Upper lobe of right lung (tissue), 1 donor: ENCODE data around the gene RNF112. TPM values are rescaled to one million over a fixed set of nuclear protein-coding genes. Genes with fewer than 3 reads are reported as not detected.

Experiments
- ATAC-seq: fragments of 200-7000 bp; cut with Tn5 transposase; one replicate; pipeline ENCODE4 v1.9.1; 2020; ENCODE audit warnings: mild to moderate bottlenecking, moderate library complexity
- DNase-seq: peaks from one replicate; pipeline ENCODE4 v3.0.0-alpha.2; 2020
- H3K27ac ChIP-seq: fragments of 200-600 bp; one replicate; pipeline ENCODE4 v1.8.0; 2022
- H3K27me3 ChIP-seq: fragments of 200-600 bp; one replicate; pipeline ENCODE4 v1.8.0; 2022; ENCODE audit warnings: mild to moderate bottlenecking
- H3K36me3 ChIP-seq: fragments of 200-600 bp; one replicate; pipeline ENCODE4 v1.8.0; 2022
- H3K4me1 ChIP-seq: fragments of 200-600 bp; one replicate; pipeline ENCODE4 v1.8.0; 2022
- H3K4me3 ChIP-seq: fragments of 200-600 bp; one replicate; pipeline ENCODE4 v1.8.0; 2022; ENCODE audit warnings: mild to moderate bottlenecking
- H3K9me3 ChIP-seq: fragments of 200-600 bp; one replicate; pipeline ENCODE4 v1.8.0; 2022
- intact Hi-C: fragments of 100-400 bp; cut with DNase I; formaldehyde crosslinking; loops from one replicate; pipeline ENCODE4 v1.11.0; 2022
- total RNA-seq: library from RNA; stranded (reverse); fragmentation: NEBNext Ultra II Directional; extraction: Animal tissue kit (Norgen Biotek cat#: 25700); gene quantifications from one replicate; pipeline ENCODE4 v1.2.1, GENCODE V29; 2021
- TF ChIP-seq, protein P1 (sequence below): fragments of 200-600 bp; IDR thresholded peaks from one replicate; pipeline ENCODE4 v1.8.0; 2022; ENCODE audit warnings: antibody characterized with exemption
- donor health status: DM: no; HTN: yes; CAD: no; lungs with severe emphysema.

RNF112 gene
- total RNA-seq, 1 donor from 2014 or later: 1.6 TPM

DNA sequence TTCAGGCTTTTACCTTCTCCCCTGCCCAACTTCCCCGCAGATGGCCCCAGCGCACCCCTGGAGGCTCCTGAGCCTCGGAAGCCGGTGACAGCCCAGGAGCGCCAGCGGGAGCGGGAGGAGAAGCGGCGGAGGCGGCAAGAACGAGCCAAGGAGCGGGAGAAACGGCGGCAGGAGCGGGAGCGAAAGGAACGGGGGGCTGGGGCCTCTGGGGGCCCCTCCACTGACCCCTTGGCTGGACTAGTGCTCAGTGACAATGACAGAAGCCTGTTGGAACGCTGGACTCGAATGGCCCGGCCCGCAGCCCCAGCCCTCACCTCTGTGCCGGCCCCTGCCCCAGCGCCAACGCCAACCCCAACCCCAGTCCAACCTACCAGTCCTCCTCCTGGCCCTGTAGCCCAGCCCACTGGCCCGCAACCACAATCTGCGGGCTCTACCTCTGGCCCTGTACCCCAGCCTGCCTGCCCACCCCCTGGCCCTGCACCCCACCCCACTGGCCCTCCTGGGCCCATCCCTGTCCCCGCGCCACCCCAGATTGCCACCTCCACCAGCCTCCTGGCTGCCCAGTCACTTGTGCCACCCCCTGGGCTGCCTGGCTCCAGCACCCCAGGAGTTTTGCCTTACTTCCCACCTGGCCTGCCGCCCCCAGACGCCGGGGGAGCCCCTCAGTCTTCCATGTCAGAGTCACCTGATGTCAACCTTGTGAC lies 29.1 kb upstream of the RNF112 start:
- intact Hi-C loops: no loop called here
- H3K36me3 ChIP-seq: peaks cover 53% of the 10 kb centered on the region

DNA sequence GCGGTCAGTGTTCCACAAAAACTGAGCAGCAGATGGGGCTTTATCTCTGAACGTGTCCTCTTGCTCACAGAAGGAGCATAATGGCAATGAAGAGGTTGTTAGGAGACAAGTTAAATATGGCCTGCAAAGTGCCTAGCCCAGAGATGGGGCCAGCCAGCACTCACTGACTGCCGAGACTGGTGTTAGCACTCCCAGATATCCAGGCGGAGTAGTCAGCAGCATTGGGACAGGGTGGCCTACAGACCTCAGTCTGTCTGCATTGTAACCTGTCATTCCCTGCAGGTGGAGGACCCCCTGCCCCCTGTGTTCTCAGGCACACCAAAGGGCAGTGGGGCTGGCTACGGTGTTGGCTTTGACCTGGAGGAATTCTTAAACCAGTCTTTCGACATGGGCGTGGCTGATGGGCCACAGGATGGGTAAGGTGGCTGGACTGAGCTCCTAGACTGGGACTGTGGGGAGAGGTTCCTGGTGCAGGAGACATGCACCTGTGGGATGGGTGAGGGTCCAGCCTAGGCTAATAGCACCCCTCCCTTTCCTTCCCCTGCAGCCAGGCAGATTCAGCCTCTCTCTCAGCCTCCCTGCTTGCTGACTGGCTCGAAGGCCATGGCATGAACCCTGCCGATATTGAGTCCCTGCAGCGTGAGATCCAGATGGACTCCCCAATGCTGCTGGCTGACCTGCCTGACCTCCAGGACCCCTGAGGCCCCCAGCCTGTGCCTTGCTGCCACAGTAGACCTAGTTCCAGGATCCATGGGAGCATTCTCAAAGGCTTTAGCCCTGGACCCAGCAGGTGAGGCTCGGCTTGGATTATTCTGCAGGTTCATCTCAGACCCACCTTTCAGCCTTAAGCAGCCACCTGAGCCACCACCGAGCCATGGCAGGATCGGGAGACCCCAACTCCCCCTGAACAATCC lies 28.2 kb upstream of the RNF112 start:
- Histone ChIP-seq H3K27me3 (no peaks in the 10 kb centered on the region), H3K9me3 (no peaks in the 10 kb centered on the region), H3K36me3 (peaks cover 53% of the 10 kb centered on the region), H3K4me3 (no peak overlapping the region), H3K27ac (no peak overlapping the region), H3K4me1 (peaks cover 35% of the 10 kb centered on the region)
- ATAC-seq (no peak), DNase-seq (no peak)
- TF ChIP-seq, protein P1, sequence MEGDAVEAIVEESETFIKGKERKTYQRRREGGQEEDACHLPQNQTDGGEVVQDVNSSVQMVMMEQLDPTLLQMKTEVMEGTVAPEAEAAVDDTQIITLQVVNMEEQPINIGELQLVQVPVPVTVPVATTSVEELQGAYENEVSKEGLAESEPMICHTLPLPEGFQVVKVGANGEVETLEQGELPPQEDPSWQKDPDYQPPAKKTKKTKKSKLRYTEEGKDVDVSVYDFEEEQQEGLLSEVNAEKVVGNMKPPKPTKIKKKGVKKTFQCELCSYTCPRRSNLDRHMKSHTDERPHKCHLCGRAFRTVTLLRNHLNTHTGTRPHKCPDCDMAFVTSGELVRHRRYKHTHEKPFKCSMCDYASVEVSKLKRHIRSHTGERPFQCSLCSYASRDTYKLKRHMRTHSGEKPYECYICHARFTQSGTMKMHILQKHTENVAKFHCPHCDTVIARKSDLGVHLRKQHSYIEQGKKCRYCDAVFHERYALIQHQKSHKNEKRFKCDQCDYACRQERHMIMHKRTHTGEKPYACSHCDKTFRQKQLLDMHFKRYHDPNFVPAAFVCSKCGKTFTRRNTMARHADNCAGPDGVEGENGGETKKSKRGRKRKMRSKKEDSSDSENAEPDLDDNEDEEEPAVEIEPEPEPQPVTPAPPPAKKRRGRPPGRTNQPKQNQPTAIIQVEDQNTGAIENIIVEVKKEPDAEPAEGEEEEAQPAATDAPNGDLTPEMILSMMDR: no peak
- intact Hi-C loops: no loop called here

More for the DNA sequence above, 29.1 kb upstream of the RNF112 start:
- Histone ChIP-seq H3K27me3 (no peaks in the 10 kb centered on the region), H3K4me1 (peaks cover 35% of the 10 kb centered on the region), H3K9me3 (no peaks in the 10 kb centered on the region), H3K4me3 (no peak overlapping the region), H3K27ac (no peak overlapping the region)
- DNase-seq (no peak), ATAC-seq (no peak)
- TF ChIP-seq, protein P1: no peak

DNA sequence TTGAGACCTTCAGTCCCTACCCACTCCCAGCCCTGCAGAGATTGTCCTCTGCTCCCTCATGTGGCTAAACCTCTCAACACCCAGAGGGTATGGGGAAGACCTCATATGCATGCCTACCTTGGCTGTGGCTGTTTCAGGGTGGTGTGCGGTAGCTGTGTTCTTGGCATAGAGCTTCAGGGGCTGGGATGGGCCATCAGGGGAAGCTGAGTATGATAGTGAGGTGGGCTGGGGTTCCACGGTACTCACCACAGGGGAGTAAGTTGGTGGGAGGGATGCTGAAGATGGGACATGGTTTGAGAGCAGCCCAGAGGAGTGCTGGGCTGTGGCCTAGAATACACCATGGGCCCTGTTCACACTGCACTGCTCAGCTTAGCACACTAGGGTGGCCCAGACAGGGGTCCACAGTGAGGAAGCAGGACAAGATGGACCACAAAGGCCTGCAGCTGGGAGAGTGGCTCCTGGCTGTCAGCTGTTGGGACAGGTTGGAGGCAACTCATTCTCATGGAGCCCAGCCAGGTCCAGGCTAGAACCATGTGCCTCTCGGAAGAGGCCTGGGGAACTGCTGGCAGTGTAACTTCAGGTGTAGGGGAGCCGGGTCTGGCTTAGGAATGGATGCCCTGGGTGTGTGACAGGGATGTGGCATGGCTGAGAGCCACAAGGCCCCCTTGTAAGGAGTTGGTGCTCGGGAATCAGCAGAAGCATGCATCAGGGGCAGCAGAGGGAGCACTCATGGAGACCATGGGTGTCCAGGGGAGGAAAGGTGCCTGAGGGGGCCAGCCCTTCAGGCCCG lies 27.2 kb upstream of the RNF112 start:
- H3K36me3 ChIP-seq: peaks cover 53% of the 10 kb centered on the region
- H3K9me3 ChIP-seq: no peaks in the 10 kb centered on the region
- TF ChIP-seq, protein P1: no peak
- intact Hi-C loops: no loop called here
- peak overlapping the region; percentile 69 for H3K27ac ChIP-seq
- no peak for ATAC-seq
- no peaks in the 10 kb centered on the region for H3K27me3 ChIP-seq
- DNase-seq: no peak
- peaks cover 43% of the 10 kb centered on the region for H3K4me1 ChIP-seq
- no peak overlapping the region for H3K4me3 ChIP-seq

DNA sequence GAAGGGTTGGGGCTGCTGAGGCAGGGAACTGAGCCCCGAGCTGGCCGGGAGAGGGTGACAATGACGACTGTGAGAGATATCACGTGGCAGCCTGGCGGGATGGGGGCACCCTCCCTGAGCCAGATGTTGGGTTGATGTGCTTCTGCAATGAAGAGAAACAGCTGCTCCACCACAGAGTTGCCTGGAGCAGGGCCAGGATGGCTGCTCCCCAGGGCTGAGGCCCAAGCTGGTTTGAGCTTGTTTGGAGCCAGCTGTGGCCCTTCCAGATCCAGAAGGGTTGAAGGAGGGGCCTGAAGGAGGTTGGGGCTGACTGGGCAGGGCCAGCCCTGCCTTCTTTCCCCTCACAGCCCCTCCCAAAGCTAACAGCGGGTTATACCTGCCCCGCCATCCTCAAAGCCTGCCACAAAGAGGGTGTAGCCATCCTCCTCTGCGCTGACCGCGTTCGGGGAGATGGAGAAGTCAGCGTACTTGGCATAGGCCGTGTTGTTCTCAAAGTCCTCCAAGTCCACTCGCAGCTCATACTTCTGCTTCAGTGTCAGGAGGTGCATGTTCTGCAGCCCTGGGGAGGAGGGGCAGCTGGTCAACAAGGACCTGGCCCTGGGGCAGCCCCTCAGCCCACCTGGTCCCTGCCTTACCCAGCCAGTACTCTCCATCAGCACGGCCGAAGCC lies 26.2 kb upstream of the RNF112 start:
- Histone ChIP-seq H3K27ac (peak overlapping the region; percentile 89), H3K9me3 (no peaks in the 10 kb centered on the region), H3K36me3 (peaks cover 48% of the 10 kb centered on the region), H3K27me3 (no peaks in the 10 kb centered on the region), H3K4me3 (peak overlapping the region; percentile 44), H3K4me1 (peaks cover 40% of the 10 kb centered on the region)
- DNase-seq (peak; percentile 79), ATAC-seq (peak; percentile 58)
- intact Hi-C loops: no loop called here
- TF ChIP-seq, protein P1: no peak

DNA sequence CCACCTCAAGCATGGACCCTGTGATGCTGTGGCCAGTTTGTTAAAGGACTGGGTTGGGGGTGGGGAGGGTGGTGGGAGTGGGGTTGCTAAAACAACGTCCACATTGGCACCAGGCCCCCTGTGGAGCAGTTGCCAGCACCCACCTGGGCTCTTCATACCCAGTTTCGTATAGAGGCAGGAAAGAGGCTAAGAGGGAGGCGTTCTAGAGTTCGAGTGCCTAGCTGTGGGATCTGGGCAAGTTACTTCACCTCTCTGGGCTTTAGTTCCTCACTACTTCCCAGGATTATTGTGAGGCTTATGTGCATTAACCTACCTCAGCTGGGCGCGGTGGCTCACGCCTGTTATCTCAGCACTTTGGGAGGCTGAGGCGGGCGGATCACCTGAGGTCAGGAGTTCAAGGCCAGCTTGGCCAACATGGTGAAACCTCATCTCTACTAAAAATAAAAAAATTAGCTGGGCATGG lies 25.5 kb upstream of the RNF112 start:
- Histone ChIP-seq H3K9me3 (no peaks in the 10 kb centered on the region), H3K27ac (peak overlapping the region; percentile 89), H3K27me3 (no peaks in the 10 kb centered on the region), H3K36me3 (peaks cover 41% of the 10 kb centered on the region), H3K4me3 (peak overlapping the region; percentile 44), H3K4me1 (peaks cover 40% of the 10 kb centered on the region)
- intact Hi-C loops: no loop called here
- ATAC-seq (no peak), DNase-seq (no peak)
- TF ChIP-seq, protein P1: no peak
